ENCODE results near the gene GPR6.

- TF ChIP-seq CTCF (IDR thresholded peaks at IDR 0.05) (no peak), POLR2A (IDR thresholded peaks at IDR 0.05) (no peak)
These were observed 35.3 kb downstream of the GPR6 start for GRCh38 chr6:110013386-110013785.
